IMR-90 (cell line): ENCODE results near the gene VDAC1. TPM values are rescaled to one million over a fixed set of nuclear protein-coding genes. Genes with fewer than 3 reads are reported as not detected.

Experiments
- ATAC-seq: fragments of 200-7000 bp; cut with Tn5 transposase; 2 replicates; pipeline ENCODE4 v1.9.1; 2020; ENCODE audit warnings: low read depth, mild to moderate bottlenecking, moderate library complexity
- BruUV-seq: library from RNA; stranded (reverse); fragments of 400-500 nt; replicated peaks from 2 replicates; lab custom pipeline; 2021; lab: Mats Ljungman, UMichigan
- CTCF ChIA-PET: fragments of 300-600 bp; formaldehyde crosslinking; extraction: SDS; loops from one replicate; lab custom pipeline; 2021; ENCODE audit warnings: antibody characterized with exemption; lab: Yijun Ruan, JAX
- POLR2A ChIA-PET: fragments of 300-600 bp; sonication (Branson Sonifier 250); formaldehyde crosslinking; loops from one replicate; lab custom pipeline; 2022; ENCODE audit warnings: antibody characterized with exemption; ENCODE audit not compliant: unreplicated experiment; lab: Charles Lee
- DNase-seq: peaks from one replicate; pipeline ENCODE4 v3.0.0; 2013
- H2AFZ ChIP-seq: replicated peaks from 2 replicates; pipeline ENCODE3; 2013; ENCODE audit warnings: low read length, mild to moderate bottlenecking; ENCODE audit not compliant: poor library complexity
- H2AK5ac ChIP-seq: 2 replicates; pipeline ENCODE4 v1.6.1; 2013; ENCODE audit warnings: low read depth, low read length, inconsistent platforms
- H2AK9ac ChIP-seq: replicated peaks from 2 replicates; pipeline ENCODE3; 2013; ENCODE audit warnings: mild to moderate bottlenecking, low read depth, low read length, moderate library complexity; ENCODE audit not compliant: poor library complexity
- H2BK120ac ChIP-seq: 2 replicates; pipeline ENCODE4 v1.6.1; 2013; ENCODE audit warnings: low read depth, low read length, inconsistent platforms
- H2BK15ac ChIP-seq: 3 replicates; pipeline ENCODE4 v1.6.1; 2013; ENCODE audit warnings: low read depth, low read length, inconsistent platforms
- H2BK20ac ChIP-seq: 2 replicates; pipeline ENCODE4 v1.6.1; 2013; ENCODE audit warnings: low read depth, mild to moderate bottlenecking, inconsistent platforms, low read length, moderate library complexity
- H2BK5ac ChIP-seq: 2 replicates; pipeline ENCODE4 v1.6.1; 2013; ENCODE audit warnings: mild to moderate bottlenecking, low read depth, low read length, inconsistent platforms; ENCODE audit not compliant: poor library complexity, severe bottlenecking
- H3K14ac ChIP-seq: replicated peaks from 2 replicates; pipeline ENCODE4 v1.6.1; 2013; ENCODE audit warnings: low read depth, low read length, inconsistent platforms
- H3K18ac ChIP-seq: 2 replicates; pipeline ENCODE4 v1.6.1; 2013; ENCODE audit warnings: low read depth, low read length, control low read depth
- H3K23ac ChIP-seq: 2 replicates; pipeline ENCODE4 v1.6.1; 2013; ENCODE audit warnings: low read depth, low read length, inconsistent platforms
- H3K27ac ChIP-seq: 2 replicates; pipeline ENCODE4 v1.5.1; 2013; ENCODE audit warnings: mild to moderate bottlenecking, control low read depth, low read length; ENCODE audit not compliant: insufficient read depth
- H3K27me3 ChIP-seq: 2 replicates; pipeline ENCODE4 v1.6.1; 2013; ENCODE audit warnings: low read length; ENCODE audit not compliant: control insufficient read depth, insufficient read depth
- H3K36me3 ChIP-seq: 2 replicates; pipeline ENCODE4 v1.6.1; 2013; ENCODE audit warnings: low read length, mixed read lengths; ENCODE audit not compliant: control insufficient read depth, insufficient read depth
- H3K4ac ChIP-seq: 2 replicates; pipeline ENCODE4 v1.6.1; 2013; ENCODE audit warnings: low read depth, low read length, inconsistent platforms
- H3K4me1 ChIP-seq: 2 replicates; pipeline ENCODE4 v1.6.1; 2013; ENCODE audit warnings: low read length, mixed read lengths; ENCODE audit not compliant: control insufficient read depth, insufficient read depth
- H3K4me2 ChIP-seq: 2 replicates; pipeline ENCODE4 v1.6.1; 2013; ENCODE audit warnings: low read depth, mild to moderate bottlenecking, control low read depth, low read length, moderate library complexity
- H3K4me3 ChIP-seq: 2 replicates; pipeline ENCODE4 v1.5.1; 2013; ENCODE audit warnings: low read depth, mild to moderate bottlenecking, control low read depth, low read length, moderate library complexity; ENCODE audit not compliant: insufficient read depth
- H3K56ac ChIP-seq: 2 replicates; pipeline ENCODE4 v1.6.1; 2013; ENCODE audit warnings: low read length, inconsistent platforms; ENCODE audit not compliant: insufficient read depth; ENCODE audit errors: extremely low read depth
- H3K79me1 ChIP-seq, 2 experiments: 2 replicates each; pipeline ENCODE4 v1.6.1; 2013; ENCODE audit warnings: low read length in 2 of 2, inconsistent platforms in 1 of 2, low read depth in 1 of 2
- H3K9ac ChIP-seq: 2 replicates; pipeline ENCODE4 v1.6.1; 2013; ENCODE audit warnings: low read depth, low read length, control low read depth
- H3K9me1 ChIP-seq: 2 replicates; pipeline ENCODE4 v1.6.1; 2013; ENCODE audit warnings: low read length, inconsistent platforms; ENCODE audit not compliant: insufficient read depth
- H3K9me3 ChIP-seq: 2 replicates; pipeline ENCODE4 v1.6.1; 2013; ENCODE audit warnings: low read length; ENCODE audit not compliant: control insufficient read depth, insufficient read depth
- H4K20me1 ChIP-seq: 2 replicates; pipeline ENCODE4 v1.6.1; 2013; ENCODE audit warnings: low read length, inconsistent platforms; ENCODE audit not compliant: insufficient read depth
- H4K5ac ChIP-seq: 2 replicates; pipeline ENCODE4 v1.6.1; 2013; ENCODE audit warnings: mild to moderate bottlenecking, low read depth, low read length, control low read depth
- H4K8ac ChIP-seq, 2 experiments: 2 replicates each; pipeline ENCODE4 v1.6.1; 2013; ENCODE audit warnings: low read depth in 2 of 2, low read length in 2 of 2, control low read depth in 1 of 2, inconsistent platforms in 1 of 2
- H4K91ac ChIP-seq: 2 replicates; pipeline ENCODE4 v1.6.1; 2013; ENCODE audit warnings: low read depth, low read length, inconsistent platforms; ENCODE audit not compliant: insufficient read depth
- CEBPB ChIP-seq: IDR thresholded peaks from 2 replicates; pipeline ENCODE4 v1.6.1; 2012; ENCODE audit warnings: low read depth, low read length, improper control_type of control experiment
- FOS ChIP-seq: fragments of 150-350 bp; IDR thresholded peaks from 2 replicates; pipeline ENCODE4 v1.6.1; 2016; ENCODE audit warnings: low read depth, low read length
- MAFK ChIP-seq: IDR thresholded peaks from 2 replicates; pipeline ENCODE4 v1.6.1; 2012; ENCODE audit warnings: low read depth, low read length, improper control_type of control experiment
- MAZ ChIP-seq: IDR thresholded peaks from 2 replicates; pipeline ENCODE4 v1.6.1; 2012; ENCODE audit warnings: low read depth, mild to moderate bottlenecking, low read length, improper control_type of control experiment, moderate library complexity, borderline replicate concordance
- MXI1 ChIP-seq: IDR thresholded peaks from 2 replicates; pipeline ENCODE4 v1.6.1; 2012; ENCODE audit warnings: low read depth, mild to moderate bottlenecking, low read length, moderate library complexity, borderline replicate concordance
- NFE2L2 ChIP-seq: fragments of 150-350 bp; IDR thresholded peaks from 2 replicates; pipeline ENCODE4 v1.6.1; 2016; ENCODE audit warnings: low read depth, mild to moderate bottlenecking, low read length
- POLR2A ChIP-seq: IDR thresholded peaks from 2 replicates; pipeline ENCODE4 v1.6.1; 2012; ENCODE audit warnings: mild to moderate bottlenecking, low read depth, low read length
- RAD21 ChIP-seq: IDR thresholded peaks from 2 replicates; pipeline ENCODE4 v1.6.1; 2012; ENCODE audit warnings: low read length, improper control_type of control experiment
- SMC3 ChIP-seq: fragments of 150-350 bp; IDR thresholded peaks from 2 replicates; pipeline ENCODE4 v1.6.1; 2016; ENCODE audit warnings: low read depth, mild to moderate bottlenecking, antibody characterized with exemption, low read length, moderate library complexity
- WGBS, 2 experiments: methylation state at CpG; one replicate each; pipeline versions ENCODE4 v1.1.5 to v1.1.7; 2013; ENCODE audit warnings: missing lambda C conversion rate in 2 of 2; ENCODE audit not compliant: insufficient read length in 1 of 2; ENCODE audit errors: extremely low coverage in 2 of 2; 5-methylcytosine and 5-hydroxymethylcytosine counted together
- dilution Hi-C: fragments of 300-500 bp; cut with HindIII; formaldehyde crosslinking; loops from one replicate; pipeline ENCODE4 v1.14.3; 2018; ENCODE audit warnings: low sequenced_read_pairs; ENCODE audit not compliant: unreplicated experiment
- in situ Hi-C: fragments of 300-500 bp; cut with MboI; formaldehyde crosslinking; loops from 3 replicates; pipeline ENCODE4 v1.14.3; 2019; ENCODE audit warnings: low sequenced_read_pairs, inconsistent platforms, mixed read lengths
- intact Hi-C: fragments of 100-400 bp; cut with micrococcal nuclease; formaldehyde crosslinking; loops from 2 replicates; pipeline ENCODE4 v1.10.0; 2022
- polyA plus RNA-seq, 3 experiments: library from polyadenylated mRNA; depleted of rRNA; stranded (reverse); fragments of >200 nt; gene quantifications; 2 replicates each; pipeline ENCODE4 v1.2.3, GENCODE V29; 2012; ENCODE audit warnings: low replicate concordance in 1 of 3
- total RNA-seq: library from RNA; depleted of rRNA; stranded (reverse); fragments of >200 nt; gene quantifications from 2 replicates; pipeline ENCODE4 v1.2.3, GENCODE V29; 2012

The VDAC1 gene
- total and polyA plus RNA-seq, 2 of the 4 experiments (the other 2 are of a cell fraction) = 289 to 365 TPM

DNA sequence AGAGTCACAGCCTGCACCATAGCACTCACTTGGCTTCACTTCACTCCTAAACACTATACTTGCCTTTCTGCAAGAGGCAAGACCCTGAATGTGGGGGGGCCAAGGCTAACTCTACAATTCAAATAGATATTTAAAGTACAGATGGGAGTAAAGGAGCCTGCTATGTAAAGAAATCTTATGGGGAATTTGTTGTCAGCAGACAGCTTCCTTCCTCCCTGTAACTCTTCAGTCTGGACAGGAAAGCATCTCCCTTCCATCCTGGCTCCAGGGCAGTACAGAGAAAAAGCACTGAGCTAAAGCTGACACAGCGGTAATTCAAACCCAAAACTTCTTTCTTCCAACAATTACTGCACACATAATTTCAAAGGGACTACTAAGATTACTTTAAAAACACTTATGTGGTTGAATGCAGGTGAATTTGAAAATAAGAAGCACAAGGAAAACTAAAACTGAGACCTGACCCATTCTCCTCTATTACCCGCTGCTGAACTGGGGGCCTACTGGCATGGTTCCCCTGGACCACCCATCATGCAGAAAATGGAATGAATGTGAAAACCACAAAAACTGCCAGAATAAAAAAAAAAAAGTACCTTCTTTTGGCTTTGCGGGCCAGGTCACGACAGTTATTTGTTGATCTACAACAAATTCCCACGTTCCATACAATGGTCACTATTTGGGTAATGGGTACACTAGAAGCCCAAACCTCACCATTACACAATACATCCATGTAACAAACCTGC lies 13.4 kb downstream of the VDAC1 start:
- Histone ChIP-seq H3K36me3 (peaks cover 31% of the 10 kb centered on the region), H2BK15ac (no peak overlapping the region), H3K23ac (no peak overlapping the region), H3K4ac (no peak overlapping the region), H2BK5ac (no peak overlapping the region), H3K79me1 (peaks cover 20 to 76% of the 10 kb centered on the region in 2 experiments), H2AFZ (no peak overlapping the region), H3K4me3 (no peak overlapping the region), H2AK9ac (no peak overlapping the region), H4K8ac (no peak overlapping the region), H3K18ac (no peak overlapping the region), H3K4me1 (peaks cover 31% of the 10 kb centered on the region), H3K4me2 (no peak overlapping the region), H4K5ac (no peak overlapping the region), H3K9me3 (no peaks in the 10 kb centered on the region), H3K9me1 (peaks cover 39% of the 10 kb centered on the region), H4K91ac (no peak overlapping the region), H3K14ac (no peak overlapping the region), H3K56ac (no peak overlapping the region), H3K27ac (no peak overlapping the region), H2BK20ac (no peak overlapping the region), H2AK5ac (no peak overlapping the region), H2BK120ac (no peak overlapping the region), H4K20me1 (peaks cover 82% of the 10 kb centered on the region), H3K9ac (no peak overlapping the region), H3K27me3 (no peaks in the 10 kb centered on the region)
- ChIA-PET CTCF (interaction anchor here (2.1 kb wide), 1 partner anchor 12 kb away, joined by 12 read pairs; no protein-coding TSS in a partner anchor), POLR2A (no interaction called here)
- TF ChIP-seq SMC3 (no peak), MXI1 (no peak), NFE2L2 (no peak), FOS (no peak), RAD21 (no peak), CEBPB (no peak), MAZ (no peak), MAFK (no peak), POLR2A (no peak)
- in situ Hi-C loops = no loop called here
- dilution Hi-C loops = no loop called here
- ATAC-seq = no peak
- no peak for DNase-seq
- no TSS peak for BruUV-seq
- 100% methylated on average over 2 of the region's 5 CpGs; no CpG with 5 or more reads in 1 of the 2 experiments for WGBS, 2 experiments
- intact Hi-C loops = loop anchor here (2.0 to 5.0 kb wide), 2 partner anchors 21 to 824 kb away; no protein-coding TSS in a partner anchor
